ENCODE measurements around the gene TMPRSS7.

- TF ChIP-seq CTCF (conservative IDR thresholded peaks at IDR 0.05 in 1 of 2, IDR thresholded peaks at IDR 0.05 in 1 of 2; ENCODE audit: extremely low read depth in 1 of 2, insufficient read depth in 1 of 2, low read depth in 1 of 2, low read length in 2 of 2) (no peak), EZH2 (IDR thresholded peaks at IDR 0.05; ENCODE audit: borderline replicate concordance, low read length) (no peak)
Measured at GRCh38 chr3:112116748-112117186, 82.2 kb downstream of the TMPRSS7 start.

Measured in mammary epithelial cell (primary cell).